ENCODE data around the gene RAB27B.

Gene RAB27B

GRCh38 chr18:54872681-54873080 lies 44.4 kb downstream of the RAB27B start:
- no peak for DNase-seq

GRCh38 chr18:54873884-54874255 lies 45.6 kb downstream of the RAB27B start:
- no peak for DNase-seq

GRCh38 chr18:54875063-54875462 lies 46.8 kb downstream of the RAB27B start:
- DNase-seq, result no peak

GRCh38 chr18:54877076-54877475 lies 48.8 kb downstream of the RAB27B start:
- no peak for DNase-seq

GRCh38 chr18:54878159-54878622 lies 49.9 kb downstream of the RAB27B start:
- DNase-seq, result no peak

GRCh38 chr18:54878659-54879358 lies 50.5 kb downstream of the RAB27B start:
- DNase-seq, result no peak

GRCh38 chr18:54879691-54880090 lies 51.4 kb downstream of the RAB27B start:
- DNase-seq, result no peak

GRCh38 chr18:54880395-54881105 lies 52.3 kb downstream of the RAB27B start:
- DNase-seq, result no peak

- no peak for DNase-seq
Measured at GRCh38 chr18:54881229-54881768, 53.0 kb downstream of the RAB27B start.

- no peak for DNase-seq
Measured at GRCh38 chr18:54882318-54882717, 54.0 kb downstream of the RAB27B start.

- DNase-seq, result no peak
Measured at GRCh38 chr18:54883816-54884604, 55.7 kb downstream of the RAB27B start.

- no peak for DNase-seq
Measured at GRCh38 chr18:54888378-54888777, 60.1 kb downstream of the RAB27B start.

- no peak for DNase-seq
Measured at GRCh38 chr18:54888933-54889332, 60.7 kb downstream of the RAB27B start.

- DNase-seq, result no peak
Measured at GRCh38 chr18:54899500-54899899, 71.2 kb downstream of the RAB27B start.

- no peak for DNase-seq
Measured at GRCh38 chr18:54900290-54900689, 72.0 kb downstream of the RAB27B start.

GRCh38 chr18:54904581-54904980 lies 76.3 kb downstream of the RAB27B start:
- no peak for DNase-seq

- DNase-seq, result no peak
Measured at GRCh38 chr18:54905629-54906028, 77.4 kb downstream of the RAB27B start.

GRCh38 chr18:54906331-54907185 lies 78.3 kb downstream of the RAB27B start:
- no peak for DNase-seq

GRCh38 chr18:54909538-54909937 lies 81.3 kb downstream of the RAB27B start:
- DNase-seq, result no peak

GRCh38 chr18:54910161-54910919 lies 82.1 kb downstream of the RAB27B start:
- no peak for DNase-seq

- no peak for DNase-seq
Measured at GRCh38 chr18:54911551-54911950, 83.3 kb downstream of the RAB27B start.

- DNase-seq, result no peak
Measured at GRCh38 chr18:54914816-54915215, 86.5 kb downstream of the RAB27B start.
